SK-N-MC (cell line): Measurements from ENCODE around the gene RASD1.

Experiments used
- EZH2 ChIP-seq: fragments of 200-600 bp; sonication (generic); IDR thresholded peaks from one replicate; pipeline ENCODE4 v1.6.1; 2017; ENCODE audit warnings: antibody characterized with exemption
- FOXP2 ChIP-seq: optimal IDR thresholded peaks from 2 replicates; pipeline ENCODE3; 2011; ENCODE audit warnings: mild to moderate bottlenecking, moderate library complexity; ENCODE audit not compliant: insufficient read depth; ENCODE audit errors: extremely low read length, control extremely low read depth
- POLR2AphosphoS5 ChIP-seq: IDR thresholded peaks from 2 replicates; pipeline ENCODE4 v1.6.1; 2012; ENCODE audit warnings: mild to moderate bottlenecking, low read depth, low read length, borderline replicate concordance

DNA sequence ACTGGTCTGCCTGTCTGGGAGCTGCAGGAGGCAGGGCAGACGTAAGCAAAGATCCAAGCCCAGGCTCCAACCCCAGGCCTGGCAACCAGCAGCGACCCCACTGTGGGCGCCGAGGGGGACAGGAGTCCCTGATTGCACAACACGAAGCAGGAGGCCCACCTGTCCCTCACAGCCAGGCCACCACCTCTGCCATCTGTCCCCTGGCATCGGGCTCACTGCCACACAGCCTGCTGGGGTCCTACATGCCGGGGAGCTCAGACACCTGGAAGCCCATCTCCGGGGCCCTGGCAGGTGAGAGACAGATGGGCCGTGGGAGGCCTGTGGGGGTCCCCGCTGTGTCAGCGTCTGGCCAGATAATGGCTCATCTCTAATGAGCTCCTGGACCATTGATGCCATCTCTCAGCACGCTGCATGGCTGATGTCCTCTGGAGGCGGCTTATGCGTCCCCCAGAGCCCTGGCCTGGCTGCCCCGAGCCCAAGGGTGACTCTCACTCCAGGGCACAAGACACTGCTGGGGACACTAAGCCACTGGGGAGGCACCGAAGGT, 11.3 kb upstream of the RASD1 start:
- TF ChIP-seq POLR2AphosphoS5 = no peak
- no peak for TF ChIP-seq EZH2
- TF ChIP-seq FOXP2 = no peak
